Lower lobe of right lung (tissue), 2 donors: ENCODE results near the gene NDUFA8. TPM values are rescaled to one million over a fixed set of nuclear protein-coding genes. Genes with fewer than 3 reads are reported as not detected.

Source experiments
- ATAC-seq, 2 donors: fragments of 200-7000 bp; cut with Tn5 transposase; one replicate each; pipeline ENCODE4 v1.9.1; 2020 to 2022; ENCODE audit warnings: mild to moderate bottlenecking in 2 of 2, moderate library complexity in 2 of 2
- DNase-seq: peaks from one replicate; pipeline ENCODE4 v3.0.0-alpha.2; 2020
- H3K27ac ChIP-seq: fragments of 200-600 bp; one replicate; pipeline ENCODE4 v1.8.0; 2022
- H3K27me3 ChIP-seq: fragments of 200-600 bp; one replicate; pipeline ENCODE4 v1.8.0; 2022; ENCODE audit warnings: low read depth
- H3K36me3 ChIP-seq: fragments of 200-600 bp; one replicate; pipeline ENCODE4 v1.8.0; 2022; ENCODE audit warnings: mild to moderate bottlenecking
- H3K4me1 ChIP-seq: fragments of 200-600 bp; one replicate; pipeline ENCODE4 v1.8.0; 2022
- H3K4me3 ChIP-seq: fragments of 200-600 bp; one replicate; pipeline ENCODE4 v1.8.0; 2022; ENCODE audit warnings: mild to moderate bottlenecking
- H3K9me3 ChIP-seq: fragments of 200-600 bp; one replicate; pipeline ENCODE4 v1.8.0; 2022
- intact Hi-C: fragments of 100-400 bp; cut with DNase I; formaldehyde crosslinking; loops from one replicate; pipeline ENCODE4 v1.11.0; 2022
- total RNA-seq: library from RNA; stranded (reverse); fragmentation: NEBNext Ultra II Directional; extraction: Animal tissue kit (Norgen Biotek cat#: 25700); gene quantifications from one replicate; pipeline ENCODE4 v1.2.1, GENCODE V29; 2021
- TF ChIP-seq, protein P1 (sequence below): fragments of 200-600 bp; IDR thresholded peaks from one replicate; pipeline ENCODE4 v1.8.0; 2022; ENCODE audit warnings: antibody characterized with exemption, mild to moderate bottlenecking
- donor health status: DM: no; HTN: yes; CAD: no; lungs with severe emphysema.

NDUFA8 gene
- total RNA-seq, 1 donor from 2014 or later, result 38.5 TPM

DNA sequence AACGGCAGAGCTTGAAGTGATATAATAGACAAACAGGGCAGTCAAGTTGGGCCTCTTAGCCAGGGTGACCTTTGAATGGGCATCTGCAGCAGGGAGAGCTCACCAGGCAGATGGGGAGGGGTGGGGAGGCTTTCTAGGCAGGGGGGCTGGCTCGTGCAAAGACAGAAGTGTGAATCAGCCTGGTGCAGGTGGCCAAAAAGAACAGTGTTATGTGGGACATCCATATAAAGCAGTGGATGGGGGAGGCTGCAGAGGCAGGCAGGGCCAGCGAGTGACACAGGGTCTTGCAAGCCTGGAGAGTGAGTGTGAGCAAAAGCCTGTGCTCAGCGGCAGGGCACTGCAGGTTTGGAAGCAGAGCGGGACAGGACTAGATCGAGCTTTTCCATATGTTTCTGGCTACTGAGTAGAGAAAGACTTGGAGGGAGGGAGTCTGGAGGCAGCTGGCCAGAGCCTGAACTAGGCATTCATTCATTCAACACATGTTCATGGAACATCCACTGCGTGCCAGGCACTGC, 52.2 kb downstream of the NDUFA8 start:
- H3K27ac ChIP-seq, result no peak overlapping the region
- H3K27me3 ChIP-seq, result no peaks in the 10 kb centered on the region
- ATAC-seq (no peak), DNase-seq (no peak)
- TF ChIP-seq, protein P1, sequence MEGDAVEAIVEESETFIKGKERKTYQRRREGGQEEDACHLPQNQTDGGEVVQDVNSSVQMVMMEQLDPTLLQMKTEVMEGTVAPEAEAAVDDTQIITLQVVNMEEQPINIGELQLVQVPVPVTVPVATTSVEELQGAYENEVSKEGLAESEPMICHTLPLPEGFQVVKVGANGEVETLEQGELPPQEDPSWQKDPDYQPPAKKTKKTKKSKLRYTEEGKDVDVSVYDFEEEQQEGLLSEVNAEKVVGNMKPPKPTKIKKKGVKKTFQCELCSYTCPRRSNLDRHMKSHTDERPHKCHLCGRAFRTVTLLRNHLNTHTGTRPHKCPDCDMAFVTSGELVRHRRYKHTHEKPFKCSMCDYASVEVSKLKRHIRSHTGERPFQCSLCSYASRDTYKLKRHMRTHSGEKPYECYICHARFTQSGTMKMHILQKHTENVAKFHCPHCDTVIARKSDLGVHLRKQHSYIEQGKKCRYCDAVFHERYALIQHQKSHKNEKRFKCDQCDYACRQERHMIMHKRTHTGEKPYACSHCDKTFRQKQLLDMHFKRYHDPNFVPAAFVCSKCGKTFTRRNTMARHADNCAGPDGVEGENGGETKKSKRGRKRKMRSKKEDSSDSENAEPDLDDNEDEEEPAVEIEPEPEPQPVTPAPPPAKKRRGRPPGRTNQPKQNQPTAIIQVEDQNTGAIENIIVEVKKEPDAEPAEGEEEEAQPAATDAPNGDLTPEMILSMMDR, result no peak
- no peaks in the 10 kb centered on the region for H3K4me1 ChIP-seq
- no peak overlapping the region for H3K4me3 ChIP-seq
- H3K36me3 ChIP-seq, result no peaks in the 10 kb centered on the region
- H3K9me3 ChIP-seq, result peaks cover 6% of the 10 kb centered on the region
- intact Hi-C loops, result no loop called here

DNA sequence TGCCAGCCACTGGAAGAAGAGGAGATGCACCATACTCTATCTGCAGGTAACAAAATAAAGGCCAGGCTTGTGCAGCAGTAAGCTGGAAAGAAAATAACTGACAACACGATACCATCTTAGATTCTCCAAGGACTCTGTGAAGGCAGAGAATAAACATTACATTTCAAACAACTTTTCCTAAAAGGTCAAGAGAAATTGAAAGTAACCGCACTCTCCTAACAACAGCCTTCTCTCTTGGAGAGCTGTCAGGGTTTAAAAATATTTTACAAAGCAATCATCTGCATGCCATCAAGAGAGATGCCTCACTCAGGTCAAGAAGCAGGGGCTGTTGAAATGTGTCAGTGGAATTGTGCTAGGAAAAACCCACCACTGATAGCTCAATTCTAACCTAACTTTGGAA, 53.0 kb downstream of the NDUFA8 start:
- TF ChIP-seq, protein P1, result no peak

DNA sequence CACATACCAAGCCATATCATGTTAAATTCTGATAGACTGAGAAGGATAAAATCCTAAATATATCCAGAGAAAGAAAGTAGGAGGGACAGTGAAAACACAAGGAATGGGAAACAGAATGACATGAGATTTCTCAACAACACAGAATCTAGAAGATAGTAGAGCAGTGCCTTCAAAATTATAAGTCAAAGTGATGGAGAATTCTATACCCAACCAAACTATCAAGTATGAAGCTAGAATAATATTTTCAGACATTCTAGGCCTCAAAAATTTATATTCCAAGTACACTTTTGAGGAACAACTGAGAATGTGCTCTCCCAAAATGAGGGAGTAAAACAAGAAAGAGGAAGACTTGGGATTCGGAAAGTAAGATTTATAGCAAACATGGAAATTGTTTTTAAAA, 55.6 kb downstream of the NDUFA8 start:
- no peak overlapping the region for H3K4me3 ChIP-seq
- TF ChIP-seq, protein P1, result no peak
- H3K9me3 ChIP-seq, result peaks cover 6% of the 10 kb centered on the region
- intact Hi-C loops, result no loop called here
- H3K4me1 ChIP-seq, result no peaks in the 10 kb centered on the region
- ATAC-seq (no peak), DNase-seq (no peak)
- H3K27ac ChIP-seq, result no peak overlapping the region
- H3K36me3 ChIP-seq, result no peaks in the 10 kb centered on the region
- no peaks in the 10 kb centered on the region for H3K27me3 ChIP-seq

More for the DNA sequence above, 53.0 kb downstream of the NDUFA8 start:
- no peaks in the 10 kb centered on the region for H3K4me1 ChIP-seq
- no peak overlapping the region for H3K4me3 ChIP-seq
- H3K9me3 ChIP-seq, result peaks cover 6% of the 10 kb centered on the region
- DNase-seq (no peak), ATAC-seq (no peak)
- intact Hi-C loops, result no loop called here
- no peak overlapping the region for H3K27ac ChIP-seq
- no peaks in the 10 kb centered on the region for H3K27me3 ChIP-seq
- H3K36me3 ChIP-seq, result no peaks in the 10 kb centered on the region

DNA sequence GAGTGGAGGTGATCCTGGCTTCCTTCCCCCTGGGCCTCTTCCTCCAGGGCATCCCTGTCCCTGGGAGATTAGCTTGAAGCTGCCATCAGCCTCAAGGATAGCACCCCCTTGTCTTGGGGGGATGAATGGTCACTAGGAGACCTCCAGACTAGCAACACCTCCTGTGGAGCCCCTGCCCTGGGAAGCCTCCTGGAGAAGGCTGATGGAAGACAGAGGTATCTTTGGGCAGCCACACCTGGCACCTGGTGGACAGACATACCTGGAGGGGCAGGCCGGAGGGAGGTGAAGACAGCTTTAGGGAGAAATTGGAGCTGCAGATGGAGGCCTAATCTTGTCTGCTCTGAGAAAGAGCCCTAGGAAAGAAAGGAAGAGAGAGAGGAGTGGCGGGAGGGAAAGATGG, 57.4 kb downstream of the NDUFA8 start:
- intact Hi-C loops, result no loop called here
- Histone ChIP-seq H3K4me3 (no peak overlapping the region), H3K27me3 (no peaks in the 10 kb centered on the region), H3K36me3 (no peaks in the 10 kb centered on the region), H3K4me1 (no peaks in the 10 kb centered on the region), H3K9me3 (peaks cover 6% of the 10 kb centered on the region), H3K27ac (no peak overlapping the region)
- TF ChIP-seq, protein P1, result no peak
- DNase-seq, result no peak
- ATAC-seq, result no peak

DNA sequence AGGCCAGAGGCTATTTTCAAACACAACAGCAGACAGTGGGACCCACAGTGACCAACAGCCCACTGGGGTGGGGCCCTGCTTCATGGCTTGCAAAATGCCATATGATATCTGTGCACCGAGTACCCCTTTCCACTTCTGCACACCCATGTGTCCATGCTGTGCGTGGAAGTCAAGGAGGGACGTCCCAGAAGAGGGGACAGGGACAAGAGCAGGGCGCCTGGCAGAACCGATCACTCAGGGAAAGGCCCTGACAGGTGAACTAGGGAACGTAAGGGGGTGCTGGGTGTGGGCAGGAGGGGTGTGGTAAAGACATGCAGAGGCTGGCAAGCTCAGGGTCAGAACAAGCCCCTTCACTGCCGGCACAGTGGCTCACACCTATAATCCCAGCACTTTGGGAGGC, 58.8 kb downstream of the NDUFA8 start:
- ATAC-seq, result no peak
- TF ChIP-seq, protein P1, result no peak
- H3K36me3 ChIP-seq, result no peaks in the 10 kb centered on the region
- H3K4me1 ChIP-seq, result no peaks in the 10 kb centered on the region
- no peak overlapping the region for H3K4me3 ChIP-seq
- no peak overlapping the region for H3K27ac ChIP-seq
- peaks cover 6% of the 10 kb centered on the region for H3K9me3 ChIP-seq
- DNase-seq, result no peak
- intact Hi-C loops, result no loop called here
- H3K27me3 ChIP-seq, result no peaks in the 10 kb centered on the region
